Natural killer cell treated with Interleukin-12 subunit alpha and Interleukin-12 subunit beta and Interleukin-15 and Interleukin-18, amount 100 ng/mL, for 72 hours (primary cell): Measurements from ENCODE around the gene LAMA1. TPM values are rescaled to one million over a fixed set of nuclear protein-coding genes. Genes with fewer than 3 reads are reported as not detected.

Experiments used
- ATAC-seq, 2 donors: fragments of 150-1000 bp; cut with Tn5 transposase in 1 of 2; sonication (Bioruptor Pico), chemical (Tn5 transposase) in 1 of 2; 2 replicates each; pipeline ENCODE4 v1.10.0; 2021
- DNase-seq: peaks from one replicate; pipeline ENCODE4 v3.0.0; 2022; ENCODE audit warnings: low spot score
- H3K27ac Mint-ChIP-seq, 2 donors: 1 replicate in 1 of 2; 2 replicates in 1 of 2; pipeline ENCODE4 v1.8.0; 2022; ENCODE audit warnings: mixed read lengths in 2 of 2, mild to moderate bottlenecking in 1 of 2, moderate library complexity in 1 of 2
- H3K27me3 Mint-ChIP-seq, 2 donors: 1 replicate in 1 of 2; 2 replicates in 1 of 2; pipeline ENCODE4 v1.8.0; 2022; ENCODE audit warnings: mixed read lengths in 2 of 2
- H3K36me3 Mint-ChIP-seq: one replicate; pipeline ENCODE4 v1.8.0; 2022; ENCODE audit warnings: mixed read lengths
- H3K4me1 Mint-ChIP-seq, 2 donors: 1 replicate in 1 of 2; 2 replicates in 1 of 2; pipeline ENCODE4 v1.8.0; 2022; ENCODE audit warnings: low read depth in 2 of 2, mixed read lengths in 2 of 2, mild to moderate bottlenecking in 1 of 2
- H3K4me3 Mint-ChIP-seq: one replicate; pipeline ENCODE4 v1.8.0; 2022; ENCODE audit warnings: mixed read lengths
- H3K9me3 Mint-ChIP-seq: 2 replicates; pipeline ENCODE4 v1.8.0; 2022; ENCODE audit warnings: mixed read lengths
- total RNA-seq, 2 donors: library from RNA; stranded (reverse); gene quantifications; one replicate each; pipeline ENCODE4 v1.2.3, GENCODE V29; 2022

The LAMA1 gene
- total RNA-seq, 2 donors from 2014 or later: not detected

- no peak for DNase-seq
- H3K27me3 Mint-ChIP-seq: no peaks in the 10 kb centered on the region
- no peaks in the 10 kb centered on the region for H3K4me1 Mint-ChIP-seq
- H3K9me3 Mint-ChIP-seq: no peaks in the 10 kb centered on the region
- H3K36me3 Mint-ChIP-seq: no peaks in the 10 kb centered on the region
- no peak for ATAC-seq
- no peak overlapping the region for H3K27ac Mint-ChIP-seq
- no peak overlapping the region for H3K4me3 Mint-ChIP-seq
Measured at GRCh38 chr18:7059276-7059675, 58.3 kb downstream of the LAMA1 start.

GRCh38 chr18:7056026-7056425 is 61.6 kb downstream of the LAMA1 start:
- no peaks in the 10 kb centered on the region for H3K4me1 Mint-ChIP-seq
- no peak overlapping the region for H3K4me3 Mint-ChIP-seq
- ATAC-seq (no peak), DNase-seq (no peak)
- H3K9me3 Mint-ChIP-seq: no peaks in the 10 kb centered on the region
- H3K36me3 Mint-ChIP-seq: no peaks in the 10 kb centered on the region
- no peak overlapping the region for H3K27ac Mint-ChIP-seq
- H3K27me3 Mint-ChIP-seq: no peaks in the 10 kb centered on the region

GRCh38 chr18:7049951-7050350 is 67.6 kb downstream of the LAMA1 start:
- Mint-ChIP-seq H3K27me3 (no peaks in the 10 kb centered on the region), H3K4me3 (no peak overlapping the region), H3K36me3 (no peaks in the 10 kb centered on the region), H3K4me1 (no peaks in the 10 kb centered on the region), H3K27ac (no peak overlapping the region), H3K9me3 (no peaks in the 10 kb centered on the region)
- DNase-seq (no peak), ATAC-seq (no peak)

- Mint-ChIP-seq H3K27me3 (no peaks in the 10 kb centered on the region), H3K27ac (no peak overlapping the region), H3K36me3 (no peaks in the 10 kb centered on the region), H3K4me3 (no peak overlapping the region), H3K4me1 (no peaks in the 10 kb centered on the region), H3K9me3 (no peaks in the 10 kb centered on the region)
- DNase-seq: no peak
- ATAC-seq: no peak
Measured at GRCh38 chr18:7048081-7048480, 69.5 kb downstream of the LAMA1 start.

GRCh38 chr18:7047336-7047735 is 70.3 kb downstream of the LAMA1 start:
- Mint-ChIP-seq H3K36me3 (no peaks in the 10 kb centered on the region), H3K27me3 (no peaks in the 10 kb centered on the region), H3K9me3 (no peaks in the 10 kb centered on the region), H3K4me1 (no peaks in the 10 kb centered on the region), H3K27ac (no peak overlapping the region), H3K4me3 (no peak overlapping the region)
- ATAC-seq (no peak), DNase-seq (no peak)

GRCh38 chr18:7038330-7038851 is 79.2 kb downstream of the LAMA1 start:
- DNase-seq: no peak
- H3K4me3 Mint-ChIP-seq: no peak overlapping the region
- H3K27me3 Mint-ChIP-seq: no peaks in the 10 kb centered on the region
- H3K9me3 Mint-ChIP-seq: peaks cover 4% of the 10 kb centered on the region
- no peak for ATAC-seq
- H3K27ac Mint-ChIP-seq: no peak overlapping the region
- H3K4me1 Mint-ChIP-seq: peaks cover 0 to 2% of the 10 kb centered on the region in 2 donors
- no peaks in the 10 kb centered on the region for H3K36me3 Mint-ChIP-seq

- Mint-ChIP-seq H3K4me1 (peaks cover 0 to 2% of the 10 kb centered on the region in 2 donors), H3K27me3 (no peaks in the 10 kb centered on the region)
- no peak for ATAC-seq
Measured at GRCh38 chr18:7037470-7037869, 80.1 kb downstream of the LAMA1 start.

GRCh38 chr18:7035807-7036206 is 81.8 kb downstream of the LAMA1 start:
- no peaks in the 10 kb centered on the region for H3K9me3 Mint-ChIP-seq
- no peak for ATAC-seq
- peaks cover 0 to 2% of the 10 kb centered on the region in 2 donors for H3K4me1 Mint-ChIP-seq
- DNase-seq: no peak
- H3K27me3 Mint-ChIP-seq: no peaks in the 10 kb centered on the region
- H3K27ac Mint-ChIP-seq: no peak overlapping the region
- no peaks in the 10 kb centered on the region for H3K36me3 Mint-ChIP-seq
- no peak overlapping the region for H3K4me3 Mint-ChIP-seq

More at GRCh38 chr18:7037470-7037869, 80.1 kb downstream of the LAMA1 start:
- H3K27ac Mint-ChIP-seq: no peak overlapping the region
- no peak for DNase-seq
- H3K9me3 Mint-ChIP-seq: peaks cover 4% of the 10 kb centered on the region
- H3K4me3 Mint-ChIP-seq: no peak overlapping the region
- H3K36me3 Mint-ChIP-seq: no peaks in the 10 kb centered on the region

GRCh38 chr18:7034924-7035323 is 82.7 kb downstream of the LAMA1 start:
- Mint-ChIP-seq H3K27ac (no peak overlapping the region), H3K4me3 (no peak overlapping the region), H3K4me1 (peaks cover 0 to 2% of the 10 kb centered on the region in 2 donors), H3K9me3 (no peaks in the 10 kb centered on the region), H3K27me3 (no peaks in the 10 kb centered on the region), H3K36me3 (no peaks in the 10 kb centered on the region)
- no peak for ATAC-seq
- DNase-seq: no peak

- Mint-ChIP-seq H3K4me1 (no peaks in the 10 kb centered on the region), H3K4me3 (no peak overlapping the region), H3K36me3 (no peaks in the 10 kb centered on the region), H3K9me3 (no peaks in the 10 kb centered on the region), H3K27ac (no peak overlapping the region), H3K27me3 (no peaks in the 10 kb centered on the region)
- no peak for ATAC-seq
- DNase-seq: no peak
Measured at GRCh38 chr18:7032537-7032936, 85.1 kb downstream of the LAMA1 start.

GRCh38 chr18:7028625-7029024 is 89.0 kb downstream of the LAMA1 start:
- H3K27ac Mint-ChIP-seq: no peak overlapping the region
- peaks cover 0 to 2% of the 10 kb centered on the region in 2 donors for H3K27me3 Mint-ChIP-seq
- no peaks in the 10 kb centered on the region for H3K9me3 Mint-ChIP-seq
- DNase-seq (no peak), ATAC-seq (no peak)
- H3K4me3 Mint-ChIP-seq: no peak overlapping the region
- H3K36me3 Mint-ChIP-seq: no peaks in the 10 kb centered on the region
- H3K4me1 Mint-ChIP-seq: no peaks in the 10 kb centered on the region

- Mint-ChIP-seq H3K27ac (no peak overlapping the region), H3K27me3 (peaks cover 0 to 2% of the 10 kb centered on the region in 2 donors), H3K4me3 (no peak overlapping the region), H3K36me3 (no peaks in the 10 kb centered on the region), H3K4me1 (no peaks in the 10 kb centered on the region), H3K9me3 (no peaks in the 10 kb centered on the region)
- no peak for ATAC-seq
- no peak for DNase-seq
Measured at GRCh38 chr18:7025194-7025593, 92.4 kb downstream of the LAMA1 start.

- H3K36me3 Mint-ChIP-seq: no peaks in the 10 kb centered on the region
- H3K4me3 Mint-ChIP-seq: no peak overlapping the region
- H3K9me3 Mint-ChIP-seq: no peaks in the 10 kb centered on the region
- no peak for ATAC-seq
- H3K27ac Mint-ChIP-seq: no peak overlapping the region
- no peaks in the 10 kb centered on the region for H3K4me1 Mint-ChIP-seq
- DNase-seq: no peak
- peaks cover 0 to 2% of the 10 kb centered on the region in 2 donors for H3K27me3 Mint-ChIP-seq
Measured at GRCh38 chr18:7023581-7023980, 94.0 kb downstream of the LAMA1 start.

GRCh38 chr18:7023063-7023580 is 94.5 kb downstream of the LAMA1 start:
- no peaks in the 10 kb centered on the region for H3K9me3 Mint-ChIP-seq
- H3K4me3 Mint-ChIP-seq: no peak overlapping the region
- ATAC-seq (no peak), DNase-seq (no peak)
- H3K4me1 Mint-ChIP-seq: no peaks in the 10 kb centered on the region
- H3K27ac Mint-ChIP-seq: no peak overlapping the region
- peaks cover 0 to 2% of the 10 kb centered on the region in 2 donors for H3K27me3 Mint-ChIP-seq
- no peaks in the 10 kb centered on the region for H3K36me3 Mint-ChIP-seq
